Articular chondrocyte of knee joint (primary cell): ENCODE measurements around the gene MAP1B. TPM values are rescaled to one million over a fixed set of nuclear protein-coding genes. Genes with fewer than 3 reads are reported as not detected.

Source experiments
- small RNA-seq: library from RNA; depleted of rRNA; stranded (forward); fragments of <200 nt; gene quantifications from one replicate; pipeline ENCODE3, GENCODE V24; 2012
- total RNA-seq: library from RNA; depleted of rRNA; stranded (reverse); fragments of >200 nt; gene quantifications from 2 replicates; pipeline ENCODE4 v1.2.3, GENCODE V29; 2012

MAP1B gene
- 200 and 210 TPM in 2 replicates for total RNA-seq

DNA sequence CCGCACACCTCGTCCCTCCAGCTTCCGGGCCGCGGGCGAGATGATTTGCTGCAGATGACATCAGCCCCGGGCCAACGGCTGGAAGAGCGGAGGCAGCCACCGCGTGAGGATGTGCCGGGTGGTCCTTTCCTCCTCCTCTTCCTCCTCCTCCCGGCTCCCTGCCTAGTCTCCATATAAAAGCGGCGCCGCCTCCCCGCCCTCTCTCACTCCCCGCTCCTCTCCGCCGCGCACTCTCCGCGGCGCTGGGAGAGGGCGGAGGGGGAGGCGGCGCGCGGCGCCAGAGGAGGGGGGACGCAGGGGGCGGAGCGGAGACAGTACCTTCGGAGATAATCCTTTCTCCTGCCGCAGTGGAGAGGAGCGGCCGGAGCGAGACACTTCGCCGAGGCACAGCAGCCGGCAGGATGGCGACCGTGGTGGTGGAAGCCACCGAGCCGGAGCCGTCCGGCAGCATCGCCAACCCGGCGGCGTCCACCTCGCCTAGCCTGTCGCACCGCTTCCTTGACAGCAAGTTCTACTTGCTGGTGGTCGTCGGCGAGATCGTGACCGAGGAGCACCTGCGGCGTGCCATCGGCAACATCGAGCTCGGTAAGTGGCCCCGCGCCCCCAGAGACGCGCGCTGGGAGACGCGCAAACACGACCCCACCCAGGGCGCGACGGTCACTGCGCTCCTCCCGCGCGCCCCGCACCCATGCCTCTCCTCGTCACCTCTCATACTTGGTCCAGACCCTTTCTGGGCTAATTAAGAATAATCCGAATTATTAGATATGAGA is at the start of gene MAP1B:
Gene MAP1B (plus strand): TSS at position 345 of the 770 bp plus-strand sequence. CDS start 57 bp downstream, at position 402.

Small RNA genes lying within 50 kb of the gene (small RNA-seq; reads per million reads assigned to genes)
- gene MIR4803, result 3.4 reads per million, percentile 85 among the genes with 10 or more reads in this experiment

Other genes with a start within 250 kb of the MAP1B start
- 103 and 114 TPM in 2 replicates for gene MRPS27, start 212.8 kb downstream of the MAP1B start, total RNA-seq
- gene PTCD2, start 212.9 kb downstream of the MAP1B start, total RNA-seq, result 11.6 and 17.8 TPM in 2 replicates